Small intestine (tissue), 7 donors: ENCODE measurements around the gene TLR1. TPM values are rescaled to one million over a fixed set of nuclear protein-coding genes. Genes with fewer than 3 reads are reported as not detected.

ENCODE experiments used
- DNase-seq, 2 donors: peaks; one replicate each; pipeline versions ENCODE4 v3.0.0 to v3.0.0-alpha.2; 2013
- FAIRE-seq: peaks from 2 replicates; lab custom pipeline; 2012; peaks lifted over from hg19 to GRCh38; lab: Jason Lieb, UNC
- H3K27ac ChIP-seq, 3 donors: one replicate each; pipeline ENCODE4 v1.5.1; 2013; ENCODE audit warnings: low read length in 2 of 3, mild to moderate bottlenecking in 2 of 3, control low read depth in 1 of 3, inconsistent platforms in 1 of 3, low read depth in 1 of 3, moderate library complexity in 1 of 3
- H3K27me3 ChIP-seq, 3 donors: one replicate each; pipeline ENCODE4 v1.6.1; 2013; ENCODE audit warnings: low read length in 3 of 3, inconsistent platforms in 1 of 3; ENCODE audit not compliant: control insufficient read depth in 3 of 3, insufficient read depth in 3 of 3
- H3K36me3 ChIP-seq, 3 donors: one replicate each; pipeline ENCODE4 v1.6.1; 2013; ENCODE audit warnings: low read length in 3 of 3, inconsistent platforms in 1 of 3, low read depth in 1 of 3, mild to moderate bottlenecking in 1 of 3, moderate library complexity in 1 of 3; ENCODE audit not compliant: control insufficient read depth in 3 of 3, insufficient read depth in 2 of 3
- H3K4me1 ChIP-seq, 3 donors: one replicate each; pipeline ENCODE4 v1.6.1; 2013; ENCODE audit warnings: low read length in 2 of 3, inconsistent platforms in 1 of 3, low read depth in 1 of 3, mild to moderate bottlenecking in 1 of 3, moderate library complexity in 1 of 3; ENCODE audit not compliant: control insufficient read depth in 3 of 3, insufficient read depth in 2 of 3
- H3K4me3 ChIP-seq, 3 donors: one replicate each; pipeline ENCODE4 v1.5.1; 2013; ENCODE audit warnings: low read length in 3 of 3, control low read depth in 1 of 3, inconsistent platforms in 1 of 3, low read depth in 1 of 3, mild to moderate bottlenecking in 1 of 3, moderate library complexity in 1 of 3
- H3K9me3 ChIP-seq, 2 donors: one replicate each; pipeline ENCODE4 v1.6.1; 2013; ENCODE audit warnings: low read depth in 1 of 2, low read length in 1 of 2; ENCODE audit not compliant: control insufficient read depth in 2 of 2, insufficient read depth in 1 of 2
- WGBS, 3 donors: extraction: QIAGEN DNeasy Blood & Tissue Kit; methylation state at CpG; one replicate each; pipeline ENCODE4 v1.1.7; 2013; 5-methylcytosine and 5-hydroxymethylcytosine counted together
- polyA plus RNA-seq, 4 donors: library from polyadenylated mRNA; stranded (reverse) in 3 of 4; unstranded in 1 of 4; fragments of 200-250 nt in 3 of 4; fragments of 120-200 nt in 1 of 4; gene quantifications; one replicate each; pipeline versions ENCODE4 v1.2.1 to v1.2.3, GENCODE V29; 2013
- donor health status: healthy with polysubstance abuse.
- donor health status: control.
- donor health status: control.
- donor health status: Bipolar disorder and iron deficiency.
- donor health status: healthy.

The TLR1 gene
- polyA plus RNA-seq, 4 donors: 0.54 to 4.6 (median 1.8) TPM

GRCh38 chr4:38785901-38786402 lies 18.6 kb downstream of the TLR1 start:
- FAIRE-seq (no peak), DNase-seq (peak in 1 of 2 donors; percentile 5)
- no peaks in the 10 kb centered on the region for H3K27me3 ChIP-seq
- H3K9me3 ChIP-seq: no peaks in the 10 kb centered on the region
- no peak overlapping the region for H3K27ac ChIP-seq
- WGBS, 3 donors: 78 to 95% (median 89%) methylated on average over 8 of the region's 8 CpGs
- H3K4me1 ChIP-seq: no peaks in the 10 kb centered on the region
- H3K36me3 ChIP-seq: no peaks in the 10 kb centered on the region
- H3K4me3 ChIP-seq: no peak overlapping the region

GRCh38 chr4:38785041-38785790 lies 19.4 kb downstream of the TLR1 start:
- DNase-seq (no peak), FAIRE-seq (no peak)
- H3K4me1 ChIP-seq: no peaks in the 10 kb centered on the region
- no peaks in the 10 kb centered on the region for H3K27me3 ChIP-seq
- no peaks in the 10 kb centered on the region for H3K36me3 ChIP-seq
- WGBS, 3 donors: 62 to 73% (median 71%) methylated on average over 6 of the region's 6 CpGs
- H3K4me3 ChIP-seq: no peak overlapping the region
- H3K9me3 ChIP-seq: no peaks in the 10 kb centered on the region
- H3K27ac ChIP-seq: no peak overlapping the region

GRCh38 chr4:38784141-38784540 lies 20.4 kb downstream of the TLR1 start:
- no peaks in the 10 kb centered on the region for H3K27me3 ChIP-seq
- no peaks in the 10 kb centered on the region for H3K36me3 ChIP-seq
- no peak for DNase-seq
- H3K27ac ChIP-seq: no peak overlapping the region
- H3K4me1 ChIP-seq: no peaks in the 10 kb centered on the region
- FAIRE-seq: no peak
- no peaks in the 10 kb centered on the region for H3K9me3 ChIP-seq
- 89 to 94% (median 91%) methylated on average over 4 of the region's 4 CpGs for WGBS, 3 donors
- no peak overlapping the region for H3K4me3 ChIP-seq

GRCh38 chr4:38783109-38783460 lies 21.5 kb downstream of the TLR1 start:
- Histone ChIP-seq H3K4me1 (no peaks in the 10 kb centered on the region), H3K9me3 (no peaks in the 10 kb centered on the region), H3K27me3 (no peaks in the 10 kb centered on the region), H3K36me3 (no peaks in the 10 kb centered on the region), H3K4me3 (no peak overlapping the region), H3K27ac (no peak overlapping the region)
- 85 to 86% (median 86%) methylated on average over 8 of the region's 8 CpGs for WGBS, 3 donors
- no peak for FAIRE-seq
- DNase-seq: no peak

GRCh38 chr4:38782452-38783108 lies 22.0 kb downstream of the TLR1 start, which contains the start of gene TLR10:
TLR10 (minus strand) TSS chr4:38782990; CDS start chr4:38775590, 7,400 bp downstream.
- H3K9me3 ChIP-seq: no peaks in the 10 kb centered on the region
- 27 to 33% (median 30%) methylated on average over 12 of the region's 12 CpGs for WGBS, 3 donors
- FAIRE-seq (no peak), DNase-seq (peak; percentile 55 to 66)
- H3K36me3 ChIP-seq: no peaks in the 10 kb centered on the region
- no peaks in the 10 kb centered on the region for H3K27me3 ChIP-seq
- no peaks in the 10 kb centered on the region for H3K4me1 ChIP-seq
- H3K4me3 ChIP-seq: no peak within 1 kb of the TSS
- H3K27ac ChIP-seq: no peak within 1 kb of the TSS

- Histone ChIP-seq H3K4me1 (no peaks in the 10 kb centered on the region), H3K36me3 (no peaks in the 10 kb centered on the region), H3K9me3 (no peaks in the 10 kb centered on the region), H3K27me3 (no peaks in the 10 kb centered on the region), H3K4me3 (no peak overlapping the region), H3K27ac (no peak overlapping the region)
- FAIRE-seq (no peak), DNase-seq (no peak)
- WGBS, 3 donors: 84 to 92% (median 87%) methylated on average over 4 of the region's 4 CpGs
Observed at GRCh38 chr4:38781854-38782261, 22.7 kb downstream of the TLR1 start.

GRCh38 chr4:38780833-38781484 lies 23.6 kb downstream of the TLR1 start:
- no peaks in the 10 kb centered on the region for H3K36me3 ChIP-seq
- H3K9me3 ChIP-seq: no peaks in the 10 kb centered on the region
- no peak overlapping the region for H3K4me3 ChIP-seq
- WGBS, 3 donors: 86 to 96% (median 89%) methylated on average over 4 of the region's 4 CpGs
- H3K27me3 ChIP-seq: no peaks in the 10 kb centered on the region
- FAIRE-seq (no peak), DNase-seq (no peak)
- H3K27ac ChIP-seq: no peak overlapping the region
- no peaks in the 10 kb centered on the region for H3K4me1 ChIP-seq

GRCh38 chr4:38779790-38780189 lies 24.8 kb downstream of the TLR1 start:
- Histone ChIP-seq H3K9me3 (no peaks in the 10 kb centered on the region), H3K27ac (no peak overlapping the region), H3K27me3 (no peaks in the 10 kb centered on the region), H3K4me1 (no peaks in the 10 kb centered on the region), H3K36me3 (no peaks in the 10 kb centered on the region), H3K4me3 (no peak overlapping the region)
- DNase-seq (no peak), FAIRE-seq (no peak)
- whole genome bisulfite sequencing, 3 donors: 81 to 87% (median 85%) methylated on average over 5 of the region's 5 CpGs
